Measurements from ENCODE around the gene GSTT4. TPM values are rescaled to one million over a fixed set of nuclear protein-coding genes. Genes with fewer than 3 reads are reported as not detected.

Gene GSTT4
- total RNA-seq, 1 donor from 2014 or later: not detected

GRCh38 chr22:24033731-24034130, 28.5 kb upstream of the GSTT4 start:
- no peak for TF ChIP-seq EZH2phosphoT487 (IDR thresholded peaks at IDR 0.05)
- TF ChIP-seq EZH2 (IDR thresholded peaks at IDR 0.05): no peak
- TF ChIP-seq, protein P1, sequence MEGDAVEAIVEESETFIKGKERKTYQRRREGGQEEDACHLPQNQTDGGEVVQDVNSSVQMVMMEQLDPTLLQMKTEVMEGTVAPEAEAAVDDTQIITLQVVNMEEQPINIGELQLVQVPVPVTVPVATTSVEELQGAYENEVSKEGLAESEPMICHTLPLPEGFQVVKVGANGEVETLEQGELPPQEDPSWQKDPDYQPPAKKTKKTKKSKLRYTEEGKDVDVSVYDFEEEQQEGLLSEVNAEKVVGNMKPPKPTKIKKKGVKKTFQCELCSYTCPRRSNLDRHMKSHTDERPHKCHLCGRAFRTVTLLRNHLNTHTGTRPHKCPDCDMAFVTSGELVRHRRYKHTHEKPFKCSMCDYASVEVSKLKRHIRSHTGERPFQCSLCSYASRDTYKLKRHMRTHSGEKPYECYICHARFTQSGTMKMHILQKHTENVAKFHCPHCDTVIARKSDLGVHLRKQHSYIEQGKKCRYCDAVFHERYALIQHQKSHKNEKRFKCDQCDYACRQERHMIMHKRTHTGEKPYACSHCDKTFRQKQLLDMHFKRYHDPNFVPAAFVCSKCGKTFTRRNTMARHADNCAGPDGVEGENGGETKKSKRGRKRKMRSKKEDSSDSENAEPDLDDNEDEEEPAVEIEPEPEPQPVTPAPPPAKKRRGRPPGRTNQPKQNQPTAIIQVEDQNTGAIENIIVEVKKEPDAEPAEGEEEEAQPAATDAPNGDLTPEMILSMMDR (IDR thresholded peaks at IDR 0.05): no peak
- H3K27me3 Mint-ChIP-seq (ENCODE audit: insufficient read depth, low read depth): peaks cover 2% of the 10 kb centered on the region
- Histone ChIP-seq H3K27me3 (no peaks in the 10 kb centered on the region), H3K79me2 (ENCODE audit: low read depth) (peaks cover 53% of the 10 kb centered on the region), H4K20me1 (ENCODE audit: low read depth) (peaks cover 53% of the 10 kb centered on the region), H3K4me3 (no peak overlapping the region), H3K4me1 (peaks cover 7% of the 10 kb centered on the region), H3K27ac (peak overlapping the region; percentile 6), H3K36me3 (no peaks in the 10 kb centered on the region), H3K4me2 (no peak overlapping the region), H3F3A (ENCODE audit: low read depth) (no peaks in the 10 kb centered on the region), H3K9ac (no peak overlapping the region), H3K9me3 (ENCODE audit: low read depth) (no peaks in the 10 kb centered on the region), H2AFZ (replicated peaks) (no peak overlapping the region)
- no peak overlapping the region for H3K4me3 Mint-ChIP-seq
- H3K4me1 Mint-ChIP-seq: peaks cover 11% of the 10 kb centered on the region
- H3K36me3 Mint-ChIP-seq: peaks cover 11% of the 10 kb centered on the region
- no peak for DNase-seq (ENCODE audit: low spot score)
- H3K27ac Mint-ChIP-seq: no peak overlapping the region
- H3K9me3 Mint-ChIP-seq: no peaks in the 10 kb centered on the region

- Histone ChIP-seq H3K27ac (no peak overlapping the region), H2AFZ (replicated peaks) (no peak overlapping the region), H3K9me3 (ENCODE audit: low read depth) (no peaks in the 10 kb centered on the region), H3K36me3 (no peaks in the 10 kb centered on the region), H3K9ac (no peak overlapping the region), H3K4me3 (no peak overlapping the region), H3K4me2 (no peak overlapping the region), H3K4me1 (peaks cover 7% of the 10 kb centered on the region), H3K27me3 (no peaks in the 10 kb centered on the region), H4K20me1 (ENCODE audit: low read depth) (peaks cover 49% of the 10 kb centered on the region), H3K79me2 (ENCODE audit: low read depth) (peaks cover 76% of the 10 kb centered on the region), H3F3A (ENCODE audit: low read depth) (no peaks in the 10 kb centered on the region)
- Mint-ChIP-seq H3K36me3 (peaks cover 4% of the 10 kb centered on the region), H3K4me3 (no peak overlapping the region), H3K4me1 (peaks cover 11% of the 10 kb centered on the region), H3K9me3 (no peaks in the 10 kb centered on the region), H3K27me3 (ENCODE audit: insufficient read depth, low read depth) (peaks cover 2% of the 10 kb centered on the region), H3K27ac (no peak overlapping the region)
- DNase-seq (ENCODE audit: low spot score): no peak
- TF ChIP-seq, protein P1 (IDR thresholded peaks at IDR 0.05): no peak
- no peak for TF ChIP-seq EZH2phosphoT487 (IDR thresholded peaks at IDR 0.05)
- no peak for TF ChIP-seq EZH2 (IDR thresholded peaks at IDR 0.05)
Observed at GRCh38 chr22:24030186-24030702, 25.0 kb upstream of the GSTT4 start.

DNA sequence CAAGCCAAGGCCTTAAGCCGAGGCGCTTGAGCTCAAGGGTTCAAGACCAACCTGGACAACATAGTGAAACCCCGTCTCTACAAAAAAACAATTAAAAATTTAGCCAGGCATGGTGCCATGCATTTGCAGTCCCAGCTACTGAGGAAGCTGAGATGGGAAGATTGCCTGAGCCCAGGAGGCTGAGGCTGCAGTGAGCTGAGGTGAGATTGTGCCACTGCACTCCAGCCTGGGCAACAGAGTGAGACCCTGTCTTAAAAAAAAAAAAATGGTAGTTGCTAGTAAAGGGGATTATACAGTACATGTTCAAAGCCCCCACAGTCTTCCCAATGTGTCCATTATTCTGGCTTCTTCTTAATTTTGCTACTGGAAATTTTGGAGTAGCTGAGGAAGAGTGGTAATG, 24.1 kb upstream of the GSTT4 start:
- H3K4me3 Mint-ChIP-seq: no peak overlapping the region
- no peaks in the 10 kb centered on the region for H3K9me3 Mint-ChIP-seq
- Histone ChIP-seq H3K4me1 (no peaks in the 10 kb centered on the region), H3K36me3 (no peaks in the 10 kb centered on the region), H3K9ac (no peak overlapping the region), H3F3A (ENCODE audit: low read depth) (no peaks in the 10 kb centered on the region), H3K27me3 (no peaks in the 10 kb centered on the region), H3K27ac (no peak overlapping the region), H4K20me1 (ENCODE audit: low read depth) (peaks cover 41% of the 10 kb centered on the region), H3K79me2 (ENCODE audit: low read depth) (peaks cover 78% of the 10 kb centered on the region), H3K9me3 (ENCODE audit: low read depth) (no peaks in the 10 kb centered on the region), H3K4me3 (no peak overlapping the region), H2AFZ (replicated peaks) (no peak overlapping the region), H3K4me2 (no peak overlapping the region)
- peaks cover 2% of the 10 kb centered on the region for H3K27me3 Mint-ChIP-seq (ENCODE audit: insufficient read depth, low read depth)
- H3K4me1 Mint-ChIP-seq: peaks cover 11% of the 10 kb centered on the region
- no peak for DNase-seq (ENCODE audit: low spot score)
- no peak overlapping the region for H3K27ac Mint-ChIP-seq
- TF ChIP-seq EZH2 (IDR thresholded peaks at IDR 0.05): no peak
- TF ChIP-seq EZH2phosphoT487 (IDR thresholded peaks at IDR 0.05): no peak
- peaks cover 11% of the 10 kb centered on the region for H3K36me3 Mint-ChIP-seq

- H3K4me1 Mint-ChIP-seq: peaks cover 5% of the 10 kb centered on the region
- peaks cover 76% of the 10 kb centered on the region for H3K79me2 ChIP-seq (ENCODE audit: low read depth)
- H3K4me3 ChIP-seq: no peak overlapping the region
- peaks cover 13% of the 10 kb centered on the region for H3K36me3 Mint-ChIP-seq
- H3K27ac Mint-ChIP-seq: no peak overlapping the region
- no peak overlapping the region for H3K4me3 Mint-ChIP-seq
- H3K27ac ChIP-seq: no peak overlapping the region
- no peaks in the 10 kb centered on the region for H3K9me3 Mint-ChIP-seq
- peaks cover 2% of the 10 kb centered on the region for H3K27me3 Mint-ChIP-seq (ENCODE audit: insufficient read depth, low read depth)
- H3K27me3 ChIP-seq: no peaks in the 10 kb centered on the region
- TF ChIP-seq, protein P1 (IDR thresholded peaks at IDR 0.05): no peak
- no peak for TF ChIP-seq EZH2phosphoT487 (IDR thresholded peaks at IDR 0.05)
- no peak for TF ChIP-seq EZH2 (IDR thresholded peaks at IDR 0.05)
- H3K4me2 ChIP-seq: no peak overlapping the region
- H3K9me3 ChIP-seq (ENCODE audit: low read depth): no peaks in the 10 kb centered on the region
- H3K36me3 ChIP-seq: no peaks in the 10 kb centered on the region
- peaks cover 34% of the 10 kb centered on the region for H4K20me1 ChIP-seq (ENCODE audit: low read depth)
- no peaks in the 10 kb centered on the region for H3K4me1 ChIP-seq
- H2AFZ ChIP-seq (replicated peaks): no peak overlapping the region
- H3F3A ChIP-seq (ENCODE audit: low read depth): no peaks in the 10 kb centered on the region
- no peak overlapping the region for H3K9ac ChIP-seq
- DNase-seq (ENCODE audit: low spot score): no peak
Observed at GRCh38 chr22:24028533-24028932, 23.3 kb upstream of the GSTT4 start.
